ENCODE data around the gene LSM2.
"Not testable (repeated sequence)": the region's sequence is repeated elsewhere in the genome, so short reads cannot be mapped to it uniquely, and the experiment has no call there.

LSM2 gene

DNA sequence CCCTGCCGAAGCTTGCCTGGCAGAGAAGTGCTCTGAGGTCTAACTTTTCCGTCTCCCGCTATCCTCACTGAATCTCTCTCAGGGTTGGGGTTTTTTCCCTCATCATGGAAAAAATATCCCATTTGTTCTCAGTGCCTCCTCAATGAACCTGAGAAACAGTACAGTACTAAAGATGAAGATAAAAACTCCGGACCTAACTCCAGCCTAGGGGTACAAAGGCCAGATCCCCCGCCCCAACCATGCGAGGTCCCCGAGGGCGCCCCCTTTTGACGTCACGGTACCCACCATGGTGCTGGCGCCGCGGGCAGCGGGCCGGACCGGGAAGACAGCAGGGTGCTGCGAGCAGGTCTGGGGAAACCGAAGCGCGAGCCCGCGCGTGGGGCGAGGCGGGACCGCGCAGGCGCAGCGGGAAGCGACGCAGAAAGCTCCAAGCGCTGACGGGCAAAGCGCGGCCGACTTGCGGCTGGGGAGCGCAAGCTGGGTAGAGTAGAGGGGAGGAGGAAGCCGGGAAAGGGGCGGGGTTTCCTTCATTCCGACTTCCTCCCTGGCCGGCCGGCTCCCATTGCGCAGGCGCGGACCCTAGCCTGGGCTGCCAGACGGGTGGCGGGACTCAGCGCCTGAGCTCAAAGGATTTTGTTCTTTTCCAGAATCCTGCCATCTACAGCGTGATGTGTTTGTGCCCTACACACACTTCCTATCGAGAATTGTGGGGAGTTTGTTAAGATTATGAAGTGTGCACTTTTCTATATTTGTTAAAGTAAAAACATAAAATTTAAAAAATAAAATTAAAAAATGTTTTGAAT lies at the start of gene LSM2:
LSM2 (minus strand) TSS at position 497 of the 803 bp plus-strand sequence; CDS start at position 288, 209 bp downstream.
- peak; percentile 92 to 97 (median 94) for DNase-seq (ENCODE audit: low read depth in 4 of 4, low spot score in 1 of 4)

DNA sequence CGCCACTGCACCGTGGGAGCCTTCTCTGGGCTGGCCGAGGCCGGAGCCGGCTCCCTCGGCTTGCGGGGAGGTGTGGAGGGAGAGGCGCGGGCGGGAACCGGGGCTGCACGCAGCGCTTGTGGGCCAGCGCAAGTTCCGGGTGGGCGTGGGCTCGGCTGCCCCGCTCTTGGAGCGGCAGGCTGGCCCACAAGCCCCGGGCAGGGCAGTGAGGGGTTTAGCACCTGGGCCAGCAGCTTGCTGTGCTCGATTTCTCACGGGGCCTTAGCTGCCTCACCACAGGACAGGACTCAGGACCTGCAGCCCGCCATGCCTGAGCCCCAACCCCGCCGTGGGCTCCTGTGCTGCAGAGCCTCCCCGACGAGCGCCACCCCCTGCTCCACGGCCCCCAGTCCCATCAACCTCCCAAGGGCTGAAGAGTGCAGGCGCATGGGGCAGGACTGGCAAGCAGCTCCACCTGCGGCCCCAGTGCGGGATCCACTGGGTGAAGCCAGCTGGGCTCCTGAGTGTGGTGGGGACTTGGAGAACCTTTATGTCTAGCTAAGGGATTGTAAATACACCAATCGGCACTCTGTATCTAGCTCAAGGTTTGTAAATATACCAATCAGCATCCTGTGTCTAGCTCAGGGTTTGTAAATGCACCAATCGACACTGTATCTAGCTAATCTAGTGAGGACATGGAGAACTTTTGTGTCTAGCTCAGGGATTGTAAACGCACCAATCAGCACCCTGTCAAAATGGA lies 45.4 kb upstream of the LSM2 start:
- not testable (repeated sequence) for DNase-seq (ENCODE audit: low read depth in 4 of 4, low spot score in 1 of 4)

DNA sequence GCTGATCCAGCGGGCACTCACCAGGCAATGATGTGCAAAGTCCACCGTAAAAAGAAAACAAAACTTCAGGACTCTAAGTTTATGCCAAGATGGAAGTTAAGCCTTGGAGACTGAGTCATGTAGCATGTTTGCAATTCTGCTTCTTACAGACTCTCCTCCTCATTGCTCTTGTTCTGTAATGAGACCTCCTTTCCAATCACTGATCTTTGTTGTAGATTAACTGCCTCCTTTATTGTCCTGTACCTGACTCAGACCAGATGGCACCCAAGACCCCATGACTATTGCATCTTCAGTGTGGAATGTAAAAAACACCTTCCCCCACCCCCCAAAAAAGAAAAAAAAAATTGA lies 44.7 kb upstream of the LSM2 start:
- DNase-seq (ENCODE audit: low read depth in 4 of 4, low spot score in 1 of 4) = no peak

DNA sequence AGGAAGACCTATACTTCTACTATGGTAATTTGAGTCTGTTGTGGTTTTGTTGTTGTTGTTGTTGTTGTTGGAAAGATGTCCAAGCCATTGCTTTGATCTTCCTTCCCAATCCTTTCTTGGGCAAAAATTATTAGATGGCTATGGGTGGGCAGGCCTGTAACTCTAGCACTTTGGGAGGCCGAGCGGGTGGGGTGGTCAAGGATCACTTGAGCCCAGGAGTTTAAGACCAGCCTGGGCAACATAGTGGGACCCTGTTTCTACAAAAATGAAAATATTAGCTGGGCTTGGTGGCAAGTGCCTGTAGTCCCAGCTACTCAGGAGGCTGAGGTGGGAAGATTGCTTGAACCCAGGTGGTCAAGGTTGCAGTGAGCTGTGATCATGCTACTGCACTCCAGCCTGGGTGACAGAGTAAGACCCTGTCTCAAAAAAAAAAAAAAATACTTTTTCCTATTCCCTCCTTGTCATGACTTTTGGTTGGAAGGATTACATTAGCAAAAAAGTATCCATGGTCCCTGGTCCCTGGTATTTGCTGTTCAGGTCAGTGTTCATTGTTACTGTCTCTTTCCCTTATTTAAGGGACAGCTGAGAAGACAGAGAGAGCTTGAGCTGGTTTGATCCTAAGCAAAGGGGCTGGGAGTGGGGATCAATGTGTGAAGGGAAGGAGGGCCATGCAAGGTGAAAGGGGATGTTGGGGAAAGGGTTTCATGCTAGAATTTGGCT lies 44.2 kb upstream of the LSM2 start:
- DNase-seq (ENCODE audit: low read depth in 4 of 4, low spot score in 1 of 4) = no peak

DNA sequence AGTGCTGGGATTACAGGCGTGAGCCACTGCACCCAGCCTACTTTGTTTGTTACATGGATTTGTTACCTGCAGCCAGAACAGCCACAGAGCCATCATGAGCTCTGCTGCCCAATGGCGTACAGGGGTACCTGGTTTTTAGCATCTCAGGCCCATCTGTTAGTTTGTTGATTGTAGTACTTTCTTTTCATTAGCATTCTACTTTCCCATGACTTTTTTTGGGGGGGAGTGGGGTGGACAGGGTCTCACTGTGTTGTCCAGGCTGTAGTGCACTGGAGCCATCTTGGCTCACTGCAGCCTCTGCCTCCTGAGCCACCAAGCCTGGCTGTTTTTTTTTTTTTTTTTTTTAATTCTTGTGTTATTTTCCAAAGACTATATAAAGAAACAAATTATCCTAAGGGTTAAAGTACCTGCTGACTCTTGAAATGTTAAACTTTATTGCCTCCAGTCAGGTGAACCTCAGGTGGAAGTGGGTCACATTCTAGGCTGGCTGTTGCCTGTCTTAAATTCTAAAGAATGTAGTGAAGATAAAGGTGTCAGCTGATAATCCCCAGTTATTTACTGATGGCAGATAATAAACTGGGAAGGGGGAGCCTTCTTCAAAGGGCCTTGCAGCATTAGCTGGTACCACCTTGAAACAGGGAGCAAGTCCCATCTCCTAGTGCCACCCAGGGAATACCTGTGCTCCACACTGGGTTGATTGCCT lies 40.7 kb upstream of the LSM2 start:
- DNase-seq (ENCODE audit: low read depth in 4 of 4, low spot score in 1 of 4) = no peak

DNA sequence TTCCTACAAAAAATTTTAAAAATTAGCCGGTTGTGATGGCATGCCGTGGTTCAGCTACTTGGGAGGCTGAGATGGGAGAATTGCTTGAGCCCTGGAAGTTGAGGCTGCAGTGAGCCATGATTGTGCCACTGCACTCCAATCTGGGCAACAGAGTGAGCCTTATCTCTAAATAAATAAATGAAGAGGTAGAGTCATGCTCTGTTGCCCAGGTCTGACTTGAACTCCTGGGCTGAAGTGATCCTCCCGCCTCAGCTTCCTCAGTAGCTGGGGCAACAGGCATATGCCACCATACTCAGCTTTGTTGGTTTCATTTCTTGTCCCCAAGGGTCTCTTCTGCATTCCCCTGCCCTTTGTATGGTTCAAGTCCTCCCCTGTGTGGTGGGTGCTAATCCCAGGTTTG lies 37.7 kb upstream of the LSM2 start:
- no peak for DNase-seq (ENCODE audit: low read depth in 4 of 4, low spot score in 1 of 4)

DNA sequence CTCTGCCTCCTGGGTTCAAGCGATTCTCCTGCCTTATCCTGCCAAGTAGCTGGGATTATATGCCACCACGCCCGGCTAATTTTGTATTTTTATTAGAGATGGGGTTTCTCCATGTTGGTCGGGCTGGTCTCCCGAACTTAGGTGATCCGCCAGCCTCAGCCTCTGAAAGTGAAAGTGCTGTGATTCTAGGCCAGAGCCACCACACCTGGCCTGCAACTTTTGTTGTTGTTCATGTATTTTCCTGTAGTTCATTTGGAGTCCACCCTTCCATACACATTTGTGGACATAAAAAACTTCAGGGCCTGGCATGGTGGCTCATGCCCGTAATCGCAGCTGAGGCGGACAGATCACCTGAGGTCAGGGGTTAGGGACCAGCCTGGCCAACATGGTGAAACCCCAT lies 35.3 kb upstream of the LSM2 start:
- no peak for DNase-seq (ENCODE audit: low read depth in 4 of 4, low spot score in 1 of 4)

DNA sequence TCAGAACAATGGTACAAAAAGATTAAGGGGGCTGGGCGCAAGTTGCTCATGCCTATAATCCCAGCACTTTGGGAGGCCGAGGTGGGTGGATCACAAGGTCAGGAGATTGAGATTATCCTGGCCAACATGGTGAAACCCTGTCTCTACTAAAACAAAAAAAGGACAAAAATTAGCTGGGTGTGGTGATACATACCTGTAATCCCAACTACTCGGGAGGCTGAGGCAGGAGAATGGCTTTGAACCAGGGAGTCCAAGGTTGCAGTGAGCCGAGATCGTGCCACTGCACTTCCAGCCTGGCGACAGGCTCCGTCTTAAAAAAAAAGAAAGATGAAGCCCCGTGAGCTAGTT lies 33.0 kb upstream of the LSM2 start:
- not testable (repeated sequence) for DNase-seq (ENCODE audit: low read depth in 4 of 4, low spot score in 1 of 4)

DNA sequence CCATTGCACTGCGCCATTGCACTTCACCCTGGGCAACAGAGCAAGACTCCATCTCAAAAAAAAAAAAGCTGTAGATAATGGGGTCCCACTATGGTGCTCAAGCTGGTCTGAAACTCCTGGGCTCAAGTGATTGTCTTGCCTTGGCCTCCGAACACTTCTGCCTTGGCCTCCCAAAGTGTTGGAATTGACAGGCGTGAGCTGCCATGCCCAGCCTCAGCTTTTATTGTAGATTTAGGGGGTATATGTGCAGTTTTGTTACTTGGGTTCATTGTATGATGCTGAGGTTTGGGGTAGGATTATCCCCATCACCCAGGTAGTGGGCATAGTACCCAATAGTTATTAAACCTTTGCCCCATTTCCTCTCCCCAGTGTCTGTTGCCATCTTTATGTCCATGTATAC lies 32.2 kb upstream of the LSM2 start:
- DNase-seq (ENCODE audit: low read depth in 4 of 4, low spot score in 1 of 4) = no peak

DNA sequence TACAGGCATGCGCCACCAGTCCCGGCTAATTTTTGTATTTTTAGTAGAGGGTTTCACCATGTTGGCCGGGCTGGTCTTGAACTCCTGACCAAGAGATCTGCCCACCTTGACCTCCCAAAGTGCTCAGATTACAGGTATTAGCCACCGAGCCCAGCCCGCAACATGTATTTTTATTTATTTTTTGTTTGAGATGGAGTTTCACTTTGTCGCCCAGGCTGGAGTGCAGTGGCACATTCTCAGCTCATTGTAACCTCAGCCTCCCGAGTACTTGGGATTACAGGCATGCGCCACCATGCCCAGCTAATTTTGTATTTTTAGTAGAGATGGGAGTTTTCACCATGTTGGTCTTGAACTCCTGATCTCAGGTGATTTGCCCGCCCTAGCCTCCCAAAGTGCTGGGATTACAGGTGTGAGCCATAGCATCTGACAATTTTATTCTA lies 31.4 kb upstream of the LSM2 start:
- not testable (repeated sequence) for DNase-seq (ENCODE audit: low read depth in 4 of 4, low spot score in 1 of 4)

DNA sequence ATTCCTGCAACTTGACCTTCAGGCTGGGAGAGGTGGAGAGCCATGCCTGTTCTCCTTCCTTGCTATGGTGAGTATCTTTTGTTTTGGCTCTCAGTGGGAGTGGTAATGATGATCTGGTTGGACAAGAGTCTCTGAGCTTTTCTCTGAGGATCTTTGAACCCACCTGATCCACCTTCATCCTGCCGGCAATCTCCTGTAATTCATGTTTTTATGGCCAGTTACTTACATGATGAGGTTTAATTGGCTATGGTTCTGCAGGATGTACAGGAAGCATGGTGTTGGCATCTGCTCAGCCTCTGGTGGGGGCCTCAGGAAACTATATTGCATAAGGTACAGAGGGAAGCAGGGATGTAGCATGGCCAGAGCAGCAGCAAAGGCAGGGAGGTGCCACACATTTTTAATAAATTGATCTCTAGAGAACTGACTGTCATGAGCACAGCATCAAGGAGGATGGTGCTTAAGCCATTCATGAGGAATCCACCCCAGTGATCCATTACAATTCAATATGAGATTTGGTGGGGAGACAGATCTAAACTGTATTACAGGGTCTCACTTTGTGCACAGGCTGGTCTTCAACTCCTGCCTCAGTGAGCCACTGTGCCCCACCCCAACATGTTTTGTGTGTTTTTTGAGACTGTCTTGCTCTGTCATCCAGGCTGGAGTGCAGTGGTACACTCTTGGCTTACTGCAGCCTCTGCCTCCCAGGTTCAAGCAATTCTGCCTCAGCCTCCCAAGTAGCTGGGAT lies 30.8 kb upstream of the LSM2 start:
- DNase-seq (ENCODE audit: low read depth in 4 of 4, low spot score in 1 of 4) = no peak

DNA sequence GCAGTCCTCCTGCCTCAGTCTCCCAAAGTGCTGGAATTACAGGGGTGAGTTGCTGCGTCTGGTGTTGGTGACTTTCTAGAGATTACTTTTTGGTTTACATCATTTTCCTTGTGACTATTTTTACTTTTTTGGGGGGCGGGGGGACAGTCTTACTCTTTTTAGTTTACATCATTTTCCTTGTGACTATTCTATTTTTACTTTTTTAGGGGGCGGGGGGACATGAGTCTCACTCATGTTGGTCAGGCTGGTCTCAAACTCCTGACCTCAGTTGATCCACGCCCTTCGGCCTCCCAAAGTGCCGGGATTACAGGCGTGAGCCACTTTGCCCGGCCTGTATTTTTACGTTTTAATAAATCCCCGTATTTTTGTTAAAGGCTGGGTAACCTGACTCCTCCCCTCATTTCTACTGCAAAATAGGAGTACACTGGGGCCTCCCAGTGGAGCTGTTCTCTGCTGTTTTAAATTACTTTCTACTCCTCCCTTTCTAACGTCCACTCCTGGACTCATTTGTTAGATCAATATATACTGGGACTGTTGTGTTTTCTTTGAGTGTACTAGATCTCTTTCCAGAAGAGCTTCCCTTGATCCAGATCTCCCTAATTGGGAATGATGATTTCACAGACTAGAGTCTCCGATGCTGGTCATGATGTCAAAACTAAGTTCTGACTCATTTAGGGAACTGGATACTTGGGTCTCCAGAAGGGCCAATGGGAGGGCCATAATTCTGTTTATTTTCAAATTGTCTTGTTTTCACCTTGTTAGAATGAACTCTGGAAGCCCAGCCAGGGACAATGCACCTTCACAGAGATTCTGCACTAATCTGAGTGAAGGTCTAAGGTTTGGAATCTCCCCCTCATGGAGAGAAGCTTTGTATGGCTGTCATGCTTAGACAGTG lies 30.0 kb upstream of the LSM2 start:
- no peak for DNase-seq (ENCODE audit: low read depth in 4 of 4, low spot score in 1 of 4)

DNA sequence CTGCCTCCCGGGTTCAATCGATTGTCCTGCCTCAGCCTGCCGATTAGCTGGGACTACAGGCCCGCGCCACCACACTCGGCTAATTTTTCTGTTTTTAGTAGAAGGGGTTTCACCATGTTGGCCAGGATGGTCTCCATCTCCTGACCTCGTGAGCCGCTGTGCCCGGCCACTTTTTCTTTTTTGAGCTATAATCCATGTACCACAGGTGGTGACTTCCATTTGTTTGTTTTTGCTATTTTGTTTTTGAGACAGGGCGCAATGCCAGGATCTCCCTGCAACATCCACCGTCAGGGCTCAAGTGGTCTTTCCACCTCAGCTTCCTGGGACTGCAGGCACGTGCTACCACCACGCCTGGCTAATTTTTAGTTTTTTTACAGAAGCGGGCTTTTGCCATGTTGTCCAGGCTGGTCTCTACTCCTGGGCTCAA lies 29.3 kb upstream of the LSM2 start:
- no peak for DNase-seq (ENCODE audit: low read depth in 4 of 4, low spot score in 1 of 4)

DNA sequence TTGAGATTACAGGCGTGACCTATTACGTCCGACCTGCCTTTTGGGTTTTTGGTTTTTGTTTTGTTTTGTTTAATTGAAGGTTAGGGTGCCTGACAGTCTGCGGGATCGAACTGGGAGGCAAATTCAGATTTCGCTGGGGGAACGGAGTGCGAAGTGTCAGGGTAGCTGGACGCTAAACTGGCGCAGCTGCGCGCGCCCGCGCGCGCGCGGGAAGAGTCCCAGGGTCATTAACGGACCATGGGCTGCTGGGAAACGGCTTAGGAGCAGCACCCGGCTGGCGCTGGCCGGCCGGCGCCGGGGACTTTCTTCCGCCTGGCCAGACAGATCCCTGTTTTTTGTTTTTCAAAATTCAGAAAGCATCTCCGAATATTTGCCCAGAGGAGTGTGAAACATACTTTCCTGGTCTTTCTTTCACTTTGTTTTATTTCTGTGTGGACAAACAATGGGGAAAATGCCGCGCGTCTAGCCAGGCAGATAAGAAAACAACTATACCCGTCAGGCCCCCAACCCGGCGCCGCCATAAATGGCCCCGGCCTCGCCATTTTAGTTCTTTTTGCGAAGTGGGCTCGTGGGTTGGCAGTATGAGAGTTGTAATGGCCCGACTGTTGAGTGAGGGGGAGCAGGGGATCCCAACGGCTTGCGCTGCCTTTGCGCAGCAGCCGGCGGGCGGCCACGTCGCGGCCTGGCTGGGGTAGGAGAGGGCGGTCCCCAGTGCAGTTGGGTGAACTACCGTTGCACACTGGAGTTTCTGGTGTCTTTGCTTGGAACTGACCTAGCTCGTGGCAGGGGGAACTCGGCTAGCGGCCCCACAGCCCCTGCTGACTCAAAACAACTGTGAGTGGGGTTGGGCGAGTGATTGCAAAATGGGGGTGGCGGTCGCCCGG lies 27.8 kb upstream of the LSM2 start:
- peak in 3 of 4 experiments; percentile 69 to 75 (median 70) for DNase-seq (ENCODE audit: low read depth in 4 of 4, low spot score in 1 of 4)

DNA sequence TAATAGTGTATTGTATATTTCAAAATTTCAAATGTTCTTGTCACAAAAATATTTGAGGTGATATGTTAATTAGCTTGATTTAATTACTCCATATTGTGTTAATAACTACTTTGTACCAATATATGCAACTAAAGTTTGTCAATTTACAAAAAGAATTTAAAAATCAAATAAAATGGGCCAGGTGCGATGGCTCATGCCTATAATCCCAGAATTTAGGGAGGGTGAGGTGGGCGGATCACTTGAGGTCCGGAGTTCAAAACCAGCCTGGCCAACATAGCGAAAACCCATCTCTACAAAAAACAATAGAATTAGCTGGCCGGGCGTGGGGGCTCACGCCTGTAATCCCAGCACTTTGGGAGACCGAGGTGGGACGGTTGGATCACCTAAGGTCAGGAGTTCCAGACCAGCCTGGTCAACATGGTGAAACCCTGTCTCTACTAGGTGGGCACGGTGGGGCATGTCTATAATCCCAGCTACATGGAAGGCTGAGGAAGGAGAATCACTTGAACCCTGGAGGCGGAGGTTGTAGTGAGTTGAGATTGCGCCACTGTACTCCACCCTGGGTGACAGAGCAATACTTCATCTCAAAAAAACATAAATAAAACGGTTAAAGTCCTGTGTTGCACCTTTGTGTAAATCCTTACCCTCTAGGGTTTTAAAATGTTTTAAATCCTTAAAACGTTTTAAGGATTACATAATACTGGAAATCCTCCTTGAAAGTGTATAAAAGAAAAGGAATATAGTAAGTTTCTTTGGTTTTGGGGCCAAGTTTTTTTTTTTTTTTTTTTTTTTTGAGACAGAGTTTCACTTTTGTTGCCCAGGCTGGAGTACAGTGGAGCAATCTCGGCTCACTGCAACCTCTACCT lies 24.8 kb upstream of the LSM2 start:
- DNase-seq (ENCODE audit: low read depth in 4 of 4, low spot score in 1 of 4) = no peak

DNA sequence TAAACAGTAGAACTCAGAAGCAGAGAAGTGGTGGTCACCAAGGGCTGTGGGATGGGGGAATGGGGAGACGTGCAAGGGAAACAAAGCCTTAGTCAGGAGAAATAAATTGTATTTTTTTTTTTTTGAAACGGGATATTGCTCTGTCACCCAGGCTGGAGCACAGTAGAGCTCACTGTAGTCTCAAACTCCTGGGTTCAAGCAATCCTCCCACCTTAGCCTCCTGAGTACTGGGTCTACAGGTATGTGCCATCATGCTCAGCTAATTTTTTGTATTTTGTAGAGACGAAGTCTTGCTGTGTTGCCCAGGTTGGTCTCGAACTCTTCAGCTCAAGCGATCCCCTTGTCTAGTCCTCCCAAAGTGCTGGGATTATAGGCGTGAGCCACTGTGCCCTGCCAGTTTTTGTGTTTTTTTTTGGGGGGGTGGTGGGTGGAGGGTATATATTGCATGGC lies 24.1 kb upstream of the LSM2 start:
- no peak for DNase-seq (ENCODE audit: low read depth in 4 of 4, low spot score in 1 of 4)

DNA sequence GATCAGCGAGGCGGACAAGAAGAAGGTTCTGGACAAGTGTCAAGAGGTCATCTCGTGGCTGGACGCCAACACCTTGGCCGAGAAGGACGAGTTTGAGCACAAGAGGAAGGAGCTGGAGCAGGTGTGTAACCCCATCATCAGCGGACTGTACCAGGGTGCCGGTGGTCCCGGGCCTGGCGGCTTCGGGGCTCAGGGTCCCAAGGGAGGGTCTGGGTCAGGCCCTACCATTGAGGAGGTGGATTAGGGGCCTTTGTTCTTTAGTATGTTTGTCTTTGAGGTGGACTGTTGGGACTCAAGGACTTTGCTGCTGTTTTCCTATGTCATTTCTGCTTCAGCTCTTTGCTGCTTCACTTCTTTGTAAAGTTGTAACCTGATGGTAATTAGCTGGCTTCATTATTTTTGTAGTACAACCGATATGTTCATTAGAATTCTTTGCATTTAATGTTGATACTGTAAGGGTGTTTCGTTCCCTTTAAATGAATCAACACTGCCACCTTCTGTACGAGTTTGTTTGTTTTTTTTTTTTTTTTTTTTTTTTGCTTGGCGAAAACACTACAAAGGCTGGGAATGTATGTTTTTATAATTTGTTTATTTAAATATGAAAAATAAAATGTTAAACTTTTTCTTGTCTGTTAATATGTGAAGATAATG lies 23.0 kb upstream of the LSM2 start:
- DNase-seq (ENCODE audit: low read depth in 4 of 4, low spot score in 1 of 4) = no peak
